ENCODE results near the gene NUCB2.

DNA sequence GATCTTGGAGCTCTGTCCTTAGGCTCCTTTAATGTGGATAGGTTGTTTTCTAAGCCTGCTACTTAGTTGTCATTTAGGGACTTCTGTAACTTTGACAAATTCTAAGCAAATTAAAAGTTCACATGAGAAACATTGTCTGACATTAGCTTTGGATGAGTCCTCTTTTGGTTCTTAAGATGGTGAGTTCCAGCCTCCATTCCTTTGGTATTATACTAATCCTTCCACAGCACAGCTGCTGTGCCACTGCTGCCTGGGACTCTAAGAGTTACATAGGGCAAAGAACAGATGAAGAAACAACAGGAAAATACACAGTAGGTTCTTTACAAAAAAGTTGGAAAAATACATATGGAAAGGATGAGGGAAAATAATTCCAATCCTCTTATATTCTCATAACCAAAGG lies 43.4 kb upstream of the NUCB2 start:
- TF ChIP-seq, protein P1, sequence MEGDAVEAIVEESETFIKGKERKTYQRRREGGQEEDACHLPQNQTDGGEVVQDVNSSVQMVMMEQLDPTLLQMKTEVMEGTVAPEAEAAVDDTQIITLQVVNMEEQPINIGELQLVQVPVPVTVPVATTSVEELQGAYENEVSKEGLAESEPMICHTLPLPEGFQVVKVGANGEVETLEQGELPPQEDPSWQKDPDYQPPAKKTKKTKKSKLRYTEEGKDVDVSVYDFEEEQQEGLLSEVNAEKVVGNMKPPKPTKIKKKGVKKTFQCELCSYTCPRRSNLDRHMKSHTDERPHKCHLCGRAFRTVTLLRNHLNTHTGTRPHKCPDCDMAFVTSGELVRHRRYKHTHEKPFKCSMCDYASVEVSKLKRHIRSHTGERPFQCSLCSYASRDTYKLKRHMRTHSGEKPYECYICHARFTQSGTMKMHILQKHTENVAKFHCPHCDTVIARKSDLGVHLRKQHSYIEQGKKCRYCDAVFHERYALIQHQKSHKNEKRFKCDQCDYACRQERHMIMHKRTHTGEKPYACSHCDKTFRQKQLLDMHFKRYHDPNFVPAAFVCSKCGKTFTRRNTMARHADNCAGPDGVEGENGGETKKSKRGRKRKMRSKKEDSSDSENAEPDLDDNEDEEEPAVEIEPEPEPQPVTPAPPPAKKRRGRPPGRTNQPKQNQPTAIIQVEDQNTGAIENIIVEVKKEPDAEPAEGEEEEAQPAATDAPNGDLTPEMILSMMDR (IDR thresholded peaks at IDR 0.05) = no peak
- TF ChIP-seq POLR2A (IDR thresholded peaks at IDR 0.05) = no peak

Measured in Peyer's patch (tissue), 4 donors.